GM12865 (cell line): Measurements from ENCODE around the gene FILIP1.

ENCODE experiments used
- DNase-seq: peaks from one replicate; pipeline ENCODE4 v3.0.0; 2010; ENCODE audit warnings: low read depth
- H3K4me3 ChIP-seq: 2 replicates; pipeline ENCODE4 v1.5.1; 2011; ENCODE audit warnings: mild to moderate bottlenecking, low read depth, low read length, control low read depth
- CTCF ChIP-seq: IDR thresholded peaks from 2 replicates; pipeline ENCODE4 v1.5.1; 2011; ENCODE audit warnings: low read length, control low read depth, low read depth, inconsistent platforms; ENCODE audit not compliant: insufficient read depth; ENCODE audit errors: missing control alignments

The FILIP1 gene

GRCh38 chr6:75493400-75494064 is at the start of gene FILIP1:
TSS of gene FILIP1 (minus strand) at chr6:75493800. CDS start at chr6:75414972, 78,828 bp downstream.
- no peak for TF ChIP-seq CTCF
- DNase-seq, result peak; percentile 18
- H3K4me3 ChIP-seq, result no peak within 1 kb of the TSS

- DNase-seq, result no peak
- H3K4me3 ChIP-seq, result no peak overlapping the region
- no peak for TF ChIP-seq CTCF
Observed at GRCh38 chr6:75543311-75543710, 49.7 kb upstream of the FILIP1 start.

- H3K4me3 ChIP-seq, result no peak overlapping the region
- no peak for DNase-seq
- TF ChIP-seq CTCF, result no peak
Observed at GRCh38 chr6:75539136-75539535, 45.5 kb upstream of the FILIP1 start.

GRCh38 chr6:75532521-75532920 is 38.9 kb upstream of the FILIP1 start:
- no peak for TF ChIP-seq CTCF
- no peak overlapping the region for H3K4me3 ChIP-seq
- DNase-seq, result no peak

- no peak for DNase-seq
- TF ChIP-seq CTCF, result no peak
- no peak overlapping the region for H3K4me3 ChIP-seq
Observed at GRCh38 chr6:75531174-75531573, 37.6 kb upstream of the FILIP1 start.

GRCh38 chr6:75530696-75531095 is 37.1 kb upstream of the FILIP1 start:
- no peak for TF ChIP-seq CTCF
- H3K4me3 ChIP-seq, result no peak overlapping the region
- DNase-seq, result no peak

- H3K4me3 ChIP-seq, result no peak overlapping the region
- no peak for TF ChIP-seq CTCF
- DNase-seq, result no peak
Observed at GRCh38 chr6:75528423-75528822, 34.8 kb upstream of the FILIP1 start.
